ACC112 (cell line): ENCODE results near the gene PTS.
"Not testable (repeated sequence)": the region's sequence is repeated elsewhere in the genome, so short reads cannot be mapped to it uniquely, and the experiment has no call there.

Source experiments
- H2AFZ ChIP-seq: fragments of 200-600 bp; sonication (generic); one replicate; pipeline ENCODE4 v1.6.0; 2017; ENCODE audit warnings: antibody characterized with exemption, low read length; ENCODE audit not compliant: unreplicated experiment
- H3K27ac ChIP-seq: fragments of 200-600 bp; sonication (generic); 2 replicates; pipeline ENCODE4 v1.5.1; 2014; ENCODE audit warnings: low read depth, mild to moderate bottlenecking, antibody characterized with exemption, low read length, moderate library complexity
- H3K27me3 ChIP-seq: fragments of 200-600 bp; sonication (generic); 2 replicates; pipeline ENCODE4 v1.6.1; 2014; ENCODE audit warnings: mild to moderate bottlenecking, antibody characterized with exemption, low read length, moderate library complexity, mixed read lengths; ENCODE audit not compliant: insufficient read depth
- H3K36me3 ChIP-seq: fragments of 200-600 bp; sonication (generic); 2 replicates; pipeline ENCODE4 v1.6.1; 2016; ENCODE audit warnings: mild to moderate bottlenecking, antibody characterized with exemption, low read length, moderate library complexity, mixed read lengths; ENCODE audit not compliant: insufficient read depth
- H3K4me1 ChIP-seq: fragments of 200-600 bp; sonication (generic); one replicate; pipeline ENCODE4 v1.6.1; 2016; ENCODE audit warnings: low read length, mixed read lengths; ENCODE audit not compliant: insufficient read depth, unreplicated experiment, control insufficient read depth
- H3K4me3 ChIP-seq: fragments of 200-600 bp; sonication (generic); 2 replicates; pipeline ENCODE4 v1.5.1; 2014; ENCODE audit warnings: mild to moderate bottlenecking, low read depth, low read length
- H3K79me2 ChIP-seq: fragments of 200-600 bp; sonication (generic); one replicate; pipeline ENCODE4 v1.6.0; 2016; ENCODE audit warnings: low read length; ENCODE audit not compliant: control insufficient read depth, unreplicated experiment, insufficient read depth

The PTS gene

DNA sequence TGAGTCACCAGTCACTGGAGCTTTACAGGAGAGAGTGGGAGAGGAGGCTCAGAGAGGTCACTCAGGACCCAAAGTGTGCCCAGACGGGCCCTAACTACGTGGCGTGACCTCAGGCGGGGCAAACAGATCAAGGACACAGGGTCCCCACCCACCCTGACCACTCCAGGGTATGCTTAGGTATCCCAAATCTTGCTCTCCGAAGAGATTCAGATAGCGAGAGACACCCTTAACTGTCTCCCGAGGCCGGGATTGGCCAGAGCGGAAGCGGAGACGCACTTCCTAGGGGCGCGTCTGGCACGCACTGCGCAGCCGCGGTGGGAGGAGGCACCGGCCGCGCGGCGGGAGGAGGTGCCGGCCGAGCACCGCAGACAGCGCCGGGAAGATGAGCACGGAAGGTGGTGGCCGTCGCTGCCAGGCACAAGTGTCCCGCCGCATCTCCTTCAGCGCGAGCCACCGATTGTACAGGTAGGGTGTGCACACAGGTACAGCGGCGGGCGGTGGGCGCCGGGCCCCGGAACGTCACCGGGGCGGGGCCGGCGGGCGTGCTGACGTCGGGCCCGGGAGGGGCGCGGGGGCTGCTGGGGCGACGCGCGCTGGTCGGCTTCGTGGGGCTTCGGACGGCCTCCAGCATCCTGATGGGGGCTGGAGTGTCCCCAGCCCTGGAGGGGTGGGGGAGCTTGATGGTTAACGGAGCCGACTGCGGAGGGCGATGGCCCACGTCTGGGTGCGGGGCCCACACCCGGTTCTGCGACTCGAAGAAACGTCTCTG, at the start of gene PTS:
TSS of gene PTS (plus strand) at position 367 of the 769 bp plus-strand sequence. CDS start at position 383, 16 bp downstream.
- peaks cover 7% of the 10 kb centered on the region for H3K36me3 ChIP-seq
- no peaks in the 10 kb centered on the region for H3K27me3 ChIP-seq
- peak within 1 kb of the TSS; percentile 93 for H3K27ac ChIP-seq
- H2AFZ ChIP-seq: peak within 1 kb of the TSS; percentile 99
- H3K79me2 ChIP-seq: peaks cover 25% of the 10 kb centered on the region
- peaks cover 16% of the 10 kb centered on the region for H3K4me1 ChIP-seq
- peak within 1 kb of the TSS; percentile 86 for H3K4me3 ChIP-seq

GRCh38 chr11:112177589-112177988, 48.6 kb upstream of the PTS start:
- peaks cover 11% of the 10 kb centered on the region for H3K4me1 ChIP-seq
- H3K27ac ChIP-seq: no peak overlapping the region
- H2AFZ ChIP-seq: no peak overlapping the region
- H3K4me3 ChIP-seq: no peak overlapping the region
- H3K79me2 ChIP-seq: no peaks in the 10 kb centered on the region
- no peaks in the 10 kb centered on the region for H3K27me3 ChIP-seq
- H3K36me3 ChIP-seq: no peaks in the 10 kb centered on the region

- Histone ChIP-seq H3K27me3 (no peaks in the 10 kb centered on the region), H3K79me2 (no peaks in the 10 kb centered on the region), H2AFZ (no peak overlapping the region), H3K36me3 (no peaks in the 10 kb centered on the region), H3K27ac (no peak overlapping the region), H3K4me3 (no peak overlapping the region), H3K4me1 (peaks cover 4% of the 10 kb centered on the region)
Measured at GRCh38 chr11:112178428-112178827, 47.8 kb upstream of the PTS start.

DNA sequence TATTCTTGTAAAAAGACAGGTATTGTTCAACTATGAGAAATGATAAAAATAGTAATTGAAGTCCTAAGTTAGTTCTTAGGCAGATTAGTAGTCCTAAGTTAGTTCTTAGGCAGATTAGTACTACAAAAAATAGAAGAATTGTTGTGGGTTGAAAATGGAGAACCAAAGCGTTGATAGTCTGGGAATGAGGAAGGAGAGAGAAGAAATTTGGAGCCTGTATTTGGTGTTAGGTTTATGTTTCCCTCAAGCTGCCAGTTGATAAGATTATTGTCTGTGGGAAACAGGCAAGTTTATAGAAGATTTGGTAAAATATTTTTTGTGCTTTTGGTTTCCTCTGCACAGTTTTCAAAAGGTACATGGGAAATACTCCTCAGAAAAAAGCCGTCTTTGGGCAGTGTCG, 47.3 kb upstream of the PTS start:
- Histone ChIP-seq H3K4me1 (peaks cover 4% of the 10 kb centered on the region), H3K27ac (no peak overlapping the region), H3K36me3 (no peaks in the 10 kb centered on the region), H3K27me3 (no peaks in the 10 kb centered on the region), H2AFZ (no peak overlapping the region), H3K4me3 (no peak overlapping the region), H3K79me2 (no peaks in the 10 kb centered on the region)

- Histone ChIP-seq H2AFZ (no peak overlapping the region), H3K27me3 (no peaks in the 10 kb centered on the region), H3K27ac (no peak overlapping the region), H3K36me3 (no peaks in the 10 kb centered on the region), H3K4me1 (peaks cover 4% of the 10 kb centered on the region), H3K4me3 (no peak overlapping the region), H3K79me2 (no peaks in the 10 kb centered on the region)
Measured at GRCh38 chr11:112179601-112180000, 46.6 kb upstream of the PTS start.

- Histone ChIP-seq H3K4me1 (no peaks in the 10 kb centered on the region), H3K27ac (no peak overlapping the region), H3K36me3 (no peaks in the 10 kb centered on the region), H3K27me3 (no peaks in the 10 kb centered on the region), H3K4me3 (no peak overlapping the region), H2AFZ (no peak overlapping the region), H3K79me2 (no peaks in the 10 kb centered on the region)
Measured at GRCh38 chr11:112182867-112183266, 43.4 kb upstream of the PTS start.

- no peaks in the 10 kb centered on the region for H3K27me3 ChIP-seq
- no peak overlapping the region for H3K27ac ChIP-seq
- H2AFZ ChIP-seq: no peak overlapping the region
- H3K36me3 ChIP-seq: no peaks in the 10 kb centered on the region
- no peaks in the 10 kb centered on the region for H3K79me2 ChIP-seq
- H3K4me3 ChIP-seq: no peak overlapping the region
- no peaks in the 10 kb centered on the region for H3K4me1 ChIP-seq
Measured at GRCh38 chr11:112185883-112186282, 40.3 kb upstream of the PTS start.

DNA sequence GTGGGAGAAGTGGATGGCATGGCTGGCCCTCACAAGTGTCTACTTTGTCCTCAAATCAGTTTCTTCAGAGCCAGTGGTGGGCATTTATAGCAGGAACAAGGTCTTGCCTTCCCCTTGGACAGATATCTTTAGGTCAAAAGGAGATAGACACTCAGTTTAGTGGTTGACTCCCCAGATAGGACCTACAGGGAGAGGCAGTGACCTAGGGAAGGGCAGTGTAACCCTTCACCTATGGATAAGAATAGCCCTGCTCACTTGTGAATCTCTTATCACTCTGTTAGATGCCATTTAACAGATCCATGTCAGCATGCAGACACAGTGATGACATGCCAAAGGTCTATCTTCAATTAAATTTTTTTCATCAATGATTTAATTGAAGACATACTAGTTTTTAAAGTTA, 39.9 kb upstream of the PTS start:
- H2AFZ ChIP-seq: no peak overlapping the region
- H3K4me1 ChIP-seq: no peaks in the 10 kb centered on the region
- no peak overlapping the region for H3K4me3 ChIP-seq
- no peaks in the 10 kb centered on the region for H3K36me3 ChIP-seq
- no peaks in the 10 kb centered on the region for H3K27me3 ChIP-seq
- H3K27ac ChIP-seq: no peak overlapping the region
- H3K79me2 ChIP-seq: no peaks in the 10 kb centered on the region

GRCh38 chr11:112195113-112195512, 31.1 kb upstream of the PTS start:
- H3K27ac ChIP-seq, H2AFZ ChIP-seq: not testable (repeated sequence)

GRCh38 chr11:112195951-112196351, 30.3 kb upstream of the PTS start:
- Histone ChIP-seq H3K27me3 (no peaks in the 10 kb centered on the region), H3K4me3 (no peak overlapping the region), H3K27ac (no peak overlapping the region), H3K36me3 (no peaks in the 10 kb centered on the region), H3K4me1 (peaks cover 6% of the 10 kb centered on the region), H3K79me2 (no peaks in the 10 kb centered on the region), H2AFZ (no peak overlapping the region)

More at GRCh38 chr11:112195113-112195512, 31.1 kb upstream of the PTS start:
- not testable (repeated sequence) for H3K4me3 ChIP-seq, H3K79me2 ChIP-seq, H3K4me1 ChIP-seq, H3K36me3 ChIP-seq, H3K27me3 ChIP-seq

GRCh38 chr11:112196519-112197087, 29.6 kb upstream of the PTS start:
- H3K36me3 ChIP-seq: no peaks in the 10 kb centered on the region
- no peak overlapping the region for H3K27ac ChIP-seq
- H3K27me3 ChIP-seq: no peaks in the 10 kb centered on the region
- H3K4me3 ChIP-seq: no peak overlapping the region
- peaks cover 6% of the 10 kb centered on the region for H3K4me1 ChIP-seq
- H2AFZ ChIP-seq: no peak overlapping the region
- no peaks in the 10 kb centered on the region for H3K79me2 ChIP-seq
